ENCODE data around the gene SLC29A1.

SLC29A1 gene

DNA sequence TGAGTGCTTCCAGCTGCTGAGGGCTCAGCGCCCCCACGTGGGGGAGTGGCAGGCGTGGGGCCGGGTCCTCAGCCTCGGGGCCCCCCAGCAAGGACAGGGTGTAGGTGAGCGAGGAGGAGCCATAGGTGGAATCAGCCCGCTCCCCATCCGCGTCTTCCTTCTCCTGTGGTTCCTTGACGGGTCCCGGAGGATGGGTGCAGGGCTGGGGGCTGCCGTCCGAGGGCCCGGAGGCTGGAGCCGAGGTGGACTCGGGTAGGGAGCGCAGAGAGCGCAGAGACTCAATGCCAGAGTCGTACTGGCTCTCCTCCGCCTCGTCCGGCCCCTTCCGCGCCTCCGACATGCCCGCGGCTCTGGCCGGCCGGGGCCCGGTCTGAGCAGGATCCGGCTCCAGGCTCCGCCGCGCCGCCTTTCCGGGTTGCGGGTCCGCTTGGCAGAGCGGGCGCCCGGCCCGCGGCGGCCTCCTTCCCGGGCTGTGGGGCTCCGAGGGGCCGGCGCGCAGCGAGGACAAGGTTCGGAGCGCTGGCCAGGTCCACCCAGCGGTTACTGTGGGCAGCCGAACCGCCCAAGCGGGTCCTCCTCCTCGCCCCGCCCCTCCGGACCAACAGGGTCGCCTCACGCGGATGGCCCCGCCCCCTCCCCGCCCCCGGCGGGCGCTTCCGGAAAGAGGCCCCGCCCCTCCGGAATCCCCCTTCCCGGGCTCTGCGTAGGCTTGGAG is 41.8 kb downstream of the SLC29A1 start, which contains the start of gene NFKBIE:
TSS of gene NFKBIE (minus strand) at position 545 of the 715 bp plus-strand sequence. CDS start at position 340, 205 bp downstream.
- Mint-ChIP-seq H3K36me3 (ENCODE audit: low read depth) (peaks cover 47% of the 10 kb centered on the region), H3K9me3 (no peaks in the 10 kb centered on the region)

DNA sequence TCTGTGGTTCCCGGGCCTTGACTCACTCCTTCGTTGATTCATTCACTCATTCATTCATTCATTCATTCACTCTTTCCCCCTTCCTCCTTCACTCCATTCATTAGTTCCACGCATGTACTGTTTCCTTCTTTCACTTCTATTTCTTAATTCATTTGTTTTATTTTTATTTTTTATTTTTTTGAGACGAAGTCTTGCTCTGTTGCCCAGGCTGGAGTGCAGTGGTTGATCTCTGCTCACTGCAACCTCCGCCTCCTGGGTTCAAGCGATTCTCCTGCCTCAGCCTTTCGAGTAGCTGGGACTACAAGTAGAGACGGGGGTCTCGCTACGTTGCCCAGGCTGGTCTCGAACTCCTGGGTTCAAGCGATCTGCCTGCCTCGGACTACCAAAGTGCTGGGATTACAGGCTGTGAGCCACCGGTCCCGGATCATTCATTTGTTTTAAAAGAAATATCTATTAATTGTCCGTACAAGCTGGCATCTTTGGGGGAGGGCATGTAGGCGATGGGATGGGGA is 42.4 kb downstream of the SLC29A1 start:
- peak overlapping the region; percentile 92 for H3K4me3 Mint-ChIP-seq
- no peak for DNase-seq
- peaks cover 64% of the 10 kb centered on the region for H3K4me1 Mint-ChIP-seq (ENCODE audit: low read depth)
- peaks cover 24% of the 10 kb centered on the region for H3K27me3 Mint-ChIP-seq
- H3K36me3 Mint-ChIP-seq (ENCODE audit: low read depth) = peaks cover 41% of the 10 kb centered on the region
- H3K9me3 Mint-ChIP-seq = no peaks in the 10 kb centered on the region
- peak overlapping the region; percentile 77 for H3K27ac Mint-ChIP-seq

More for the DNA sequence above, 41.8 kb downstream of the SLC29A1 start, which contains the start of gene NFKBIE:
- Mint-ChIP-seq H3K27ac (peak within 1 kb of the TSS; percentile 95), H3K4me3 (peak within 1 kb of the TSS; percentile 92), H3K27me3 (peaks cover 24% of the 10 kb centered on the region), H3K4me1 (ENCODE audit: low read depth) (peaks cover 66% of the 10 kb centered on the region)
- peak; percentile 99 for DNase-seq

DNA sequence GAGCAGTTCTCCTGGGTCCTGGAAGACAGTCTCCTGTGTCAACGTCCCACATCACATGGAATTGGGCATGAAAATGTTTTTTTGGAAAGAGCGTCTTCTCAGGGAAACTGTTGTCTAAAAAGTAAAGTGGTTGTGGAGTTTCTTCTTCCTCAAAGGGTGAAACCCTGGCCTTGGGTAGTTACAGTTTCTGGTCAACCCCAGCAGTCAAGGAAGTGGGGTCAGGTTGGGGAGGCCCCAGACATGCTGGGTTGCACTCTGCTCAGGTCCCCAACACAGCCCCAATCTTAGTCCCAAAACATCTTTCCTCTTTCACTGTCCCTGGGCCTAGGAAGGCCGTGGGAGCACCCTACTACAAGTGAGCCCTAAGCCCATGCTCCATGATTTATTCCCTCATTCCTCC is 43.0 kb downstream of the SLC29A1 start:
- H3K9me3 Mint-ChIP-seq = no peaks in the 10 kb centered on the region
- H3K4me3 Mint-ChIP-seq = peak overlapping the region; percentile 51
- peaks cover 28% of the 10 kb centered on the region for H3K27me3 Mint-ChIP-seq
- peak overlapping the region; percentile 77 for H3K27ac Mint-ChIP-seq
- no peak for DNase-seq
- peaks cover 59% of the 10 kb centered on the region for H3K4me1 Mint-ChIP-seq (ENCODE audit: low read depth)
- H3K36me3 Mint-ChIP-seq (ENCODE audit: low read depth) = peaks cover 35% of the 10 kb centered on the region

DNA sequence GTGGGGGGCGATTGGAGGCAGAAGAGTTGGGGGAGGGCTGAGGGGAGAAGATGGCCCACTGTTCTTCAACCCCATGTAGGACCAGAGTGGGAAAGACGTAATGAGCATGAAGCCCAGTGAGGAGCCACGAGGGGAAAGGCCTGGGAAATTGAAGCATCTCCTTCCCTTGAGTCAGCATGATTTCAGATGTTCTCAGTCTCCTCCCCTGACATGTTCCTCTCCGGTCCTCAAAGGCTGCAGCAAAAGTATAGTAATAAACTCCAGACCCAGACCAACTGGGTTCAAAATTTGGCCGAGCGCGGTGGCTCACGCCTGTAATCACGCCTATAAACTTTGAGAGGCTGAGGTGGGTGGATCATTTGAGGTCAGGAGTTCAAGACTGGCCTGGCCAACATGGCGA is 43.9 kb downstream of the SLC29A1 start:
- peaks cover 54% of the 10 kb centered on the region for H3K4me1 Mint-ChIP-seq (ENCODE audit: low read depth)
- no peak overlapping the region for H3K27ac Mint-ChIP-seq

GRCh38 chr6:44268095-44268628 is 44.8 kb downstream of the SLC29A1 start:
- Mint-ChIP-seq H3K27ac (no peak overlapping the region), H3K27me3 (peaks cover 46% of the 10 kb centered on the region), H3K4me3 (no peak overlapping the region), H3K36me3 (ENCODE audit: low read depth) (peaks cover 17% of the 10 kb centered on the region), H3K9me3 (no peaks in the 10 kb centered on the region), H3K4me1 (ENCODE audit: low read depth) (peaks cover 45% of the 10 kb centered on the region)
- DNase-seq = peak; percentile 76

More for the DNA sequence above, 43.9 kb downstream of the SLC29A1 start:
- no peak overlapping the region for H3K4me3 Mint-ChIP-seq
- no peak for DNase-seq
- H3K27me3 Mint-ChIP-seq = peaks cover 37% of the 10 kb centered on the region
- H3K9me3 Mint-ChIP-seq = no peaks in the 10 kb centered on the region
- peaks cover 26% of the 10 kb centered on the region for H3K36me3 Mint-ChIP-seq (ENCODE audit: low read depth)

DNA sequence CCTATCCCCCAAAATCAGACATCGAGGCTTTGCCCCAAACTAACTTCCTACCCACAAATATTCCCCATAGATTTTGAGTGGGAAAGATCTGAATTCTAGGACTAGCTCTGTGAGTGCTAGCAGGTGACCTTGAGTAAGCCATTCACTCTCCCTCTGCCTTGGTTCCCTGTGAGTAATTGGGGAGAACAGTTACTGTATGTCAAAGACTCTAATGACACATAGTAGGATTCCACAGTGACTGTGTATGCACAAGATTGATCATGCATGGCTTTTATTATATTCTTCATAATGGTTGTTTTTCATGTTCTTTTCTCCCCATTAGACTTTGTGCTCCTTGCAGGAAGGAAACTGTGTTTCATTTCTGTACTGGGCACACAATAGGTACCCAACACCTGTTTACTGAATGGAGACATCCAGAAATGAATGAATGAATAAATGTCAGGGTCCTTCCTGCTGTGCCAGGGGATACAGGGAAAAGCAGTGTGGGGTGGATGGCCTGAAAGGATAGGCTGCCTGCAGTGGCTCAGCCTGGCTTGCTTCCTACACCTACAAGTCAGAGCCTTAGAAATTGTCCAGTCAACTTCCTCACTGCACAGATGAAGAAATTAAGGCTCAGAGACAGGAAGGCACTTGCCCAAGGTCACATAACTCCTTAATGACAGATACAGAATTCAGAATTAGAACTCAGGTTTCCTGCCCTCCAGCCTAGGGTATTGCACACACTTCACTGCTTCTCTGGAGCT is 46.0 kb downstream of the SLC29A1 start:
- peak overlapping the region; percentile 66 for H3K27ac Mint-ChIP-seq
- peak overlapping the region; percentile 48 for H3K4me3 Mint-ChIP-seq

GRCh38 chr6:44269921-44270525 is 46.6 kb downstream of the SLC29A1 start, which contains the start of gene TMEM151B:
TSS of gene TMEM151B (plus strand) at chr6:44270450. CDS start at chr6:44270743, 293 bp downstream.
- peak within 1 kb of the TSS; percentile 66 for H3K27ac Mint-ChIP-seq
- no peak for DNase-seq
- peak within 1 kb of the TSS; percentile 60 for H3K4me3 Mint-ChIP-seq
- H3K4me1 Mint-ChIP-seq (ENCODE audit: low read depth) = peaks cover 37% of the 10 kb centered on the region
- H3K9me3 Mint-ChIP-seq = no peaks in the 10 kb centered on the region
- H3K36me3 Mint-ChIP-seq (ENCODE audit: low read depth) = no peaks in the 10 kb centered on the region
- H3K27me3 Mint-ChIP-seq = peaks cover 60% of the 10 kb centered on the region

More for the DNA sequence above, 46.0 kb downstream of the SLC29A1 start:
- Mint-ChIP-seq H3K27me3 (peaks cover 56% of the 10 kb centered on the region), H3K9me3 (no peaks in the 10 kb centered on the region), H3K4me1 (ENCODE audit: low read depth) (peaks cover 35% of the 10 kb centered on the region), H3K36me3 (ENCODE audit: low read depth) (peaks cover 5% of the 10 kb centered on the region)
- no peak for DNase-seq

DNA sequence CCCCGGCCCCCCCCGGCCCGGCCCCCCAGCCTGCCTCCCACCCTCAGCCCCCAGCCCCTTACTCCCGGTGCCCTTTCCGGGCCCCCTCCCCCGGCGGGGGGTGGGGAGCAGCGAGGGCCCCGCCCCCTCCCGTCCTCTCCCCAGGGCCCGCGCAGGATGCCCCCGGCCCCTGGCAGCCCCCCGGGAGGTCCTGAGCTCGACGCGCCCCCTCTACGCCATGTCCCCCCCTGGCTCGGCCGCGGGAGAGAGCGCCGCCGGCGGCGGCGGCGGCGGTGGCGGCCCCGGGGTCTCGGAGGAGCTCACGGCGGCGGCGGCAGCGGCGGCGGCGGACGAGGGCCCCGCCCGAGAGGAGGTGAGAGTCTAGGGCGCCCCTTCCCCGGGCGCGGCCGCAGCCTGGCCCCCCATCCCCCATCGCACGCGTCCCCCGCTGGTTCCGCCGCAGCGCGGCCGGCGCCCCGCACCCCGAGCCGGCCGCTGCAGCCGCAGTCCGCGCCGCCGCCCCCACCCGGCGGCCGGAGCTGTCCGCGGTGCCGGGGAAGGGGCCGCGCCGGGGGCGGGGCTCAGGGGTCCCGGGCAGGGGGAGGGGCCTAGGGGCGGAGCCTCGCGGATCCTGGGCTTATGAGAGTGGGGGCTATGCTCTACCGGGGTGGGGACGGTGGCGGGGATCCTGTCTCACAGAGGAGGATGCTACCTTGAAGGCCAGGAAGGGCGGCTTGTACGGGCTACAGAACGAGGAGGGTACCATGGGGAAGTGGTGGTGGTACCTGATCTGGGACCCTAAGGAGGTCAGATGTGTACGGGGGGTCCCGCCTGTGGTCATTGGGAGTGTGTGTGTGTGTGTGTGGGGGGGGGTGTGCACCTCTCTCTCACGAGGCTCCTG is 47.4 kb downstream of the SLC29A1 start:
- Mint-ChIP-seq H3K9me3 (no peaks in the 10 kb centered on the region), H3K27ac (no peak overlapping the region), H3K4me1 (ENCODE audit: low read depth) (peaks cover 35% of the 10 kb centered on the region), H3K36me3 (ENCODE audit: low read depth) (no peaks in the 10 kb centered on the region), H3K4me3 (peak overlapping the region; percentile 60), H3K27me3 (peaks cover 62% of the 10 kb centered on the region)
- DNase-seq = no peak

GRCh38 chr6:44271406-44271723 is 48.0 kb downstream of the SLC29A1 start:
- Mint-ChIP-seq H3K27ac (no peak overlapping the region), H3K27me3 (peaks cover 62% of the 10 kb centered on the region), H3K36me3 (ENCODE audit: low read depth) (no peaks in the 10 kb centered on the region), H3K4me3 (peak overlapping the region; percentile 60), H3K4me1 (ENCODE audit: low read depth) (peaks cover 29% of the 10 kb centered on the region), H3K9me3 (no peaks in the 10 kb centered on the region)
- DNase-seq = no peak

GRCh38 chr6:44271914-44272313 is 48.5 kb downstream of the SLC29A1 start:
- DNase-seq = no peak
- Mint-ChIP-seq H3K4me3 (no peak overlapping the region), H3K9me3 (no peaks in the 10 kb centered on the region), H3K4me1 (ENCODE audit: low read depth) (peaks cover 26% of the 10 kb centered on the region), H3K27me3 (peaks cover 66% of the 10 kb centered on the region), H3K27ac (no peak overlapping the region), H3K36me3 (ENCODE audit: low read depth) (no peaks in the 10 kb centered on the region)

- Mint-ChIP-seq H3K4me1 (ENCODE audit: low read depth) (peaks cover 22% of the 10 kb centered on the region), H3K27me3 (peaks cover 72% of the 10 kb centered on the region), H3K27ac (no peak overlapping the region), H3K36me3 (ENCODE audit: low read depth) (no peaks in the 10 kb centered on the region), H3K4me3 (no peak overlapping the region), H3K9me3 (no peaks in the 10 kb centered on the region)
- no peak for DNase-seq
Measured at GRCh38 chr6:44272529-44272928, 49.1 kb downstream of the SLC29A1 start.

GRCh38 chr6:44272999-44273566 is 49.7 kb downstream of the SLC29A1 start:
- Mint-ChIP-seq H3K9me3 (no peaks in the 10 kb centered on the region), H3K4me1 (ENCODE audit: low read depth) (peaks cover 18% of the 10 kb centered on the region), H3K27ac (no peak overlapping the region), H3K27me3 (peaks cover 75% of the 10 kb centered on the region), H3K4me3 (no peak overlapping the region), H3K36me3 (ENCODE audit: low read depth) (no peaks in the 10 kb centered on the region)
- no peak for DNase-seq

- Mint-ChIP-seq H3K36me3 (ENCODE audit: low read depth) (no peaks in the 10 kb centered on the region), H3K9me3 (no peaks in the 10 kb centered on the region), H3K4me3 (no peak overlapping the region), H3K4me1 (ENCODE audit: low read depth) (peaks cover 18% of the 10 kb centered on the region), H3K27me3 (peaks cover 72% of the 10 kb centered on the region), H3K27ac (no peak overlapping the region)
- DNase-seq = no peak
Measured at GRCh38 chr6:44273617-44274016, 50.2 kb downstream of the SLC29A1 start.
